Skeletal muscle tissue (tissue), 4 donors: ENCODE results near the gene PDE4B. TPM values are rescaled to one million over a fixed set of nuclear protein-coding genes. Genes with fewer than 3 reads are reported as not detected.

ENCODE experiments used
- H3K27ac ChIP-seq: one replicate; pipeline ENCODE4 v1.7.0; 2013; ENCODE audit warnings: mild to moderate bottlenecking, low read depth, low read length, inconsistent platforms
- H3K27me3 ChIP-seq, 3 donors: one replicate each; pipeline ENCODE4 v1.7.0; 2013; ENCODE audit warnings: low read length in 3 of 3; ENCODE audit not compliant: control insufficient read depth in 3 of 3, insufficient read depth in 3 of 3
- H3K36me3 ChIP-seq, 3 donors: one replicate each; pipeline ENCODE4 v1.7.0; 2013; ENCODE audit warnings: low read length in 3 of 3; ENCODE audit not compliant: control insufficient read depth in 3 of 3, insufficient read depth in 3 of 3
- H3K4me1 ChIP-seq, 3 donors: one replicate each; pipeline ENCODE4 v1.7.0; 2013; ENCODE audit warnings: low read length in 3 of 3, mild to moderate bottlenecking in 3 of 3; ENCODE audit not compliant: control insufficient read depth in 3 of 3, insufficient read depth in 3 of 3
- H3K4me3 ChIP-seq, 3 donors: one replicate each; pipeline ENCODE4 v1.7.0; 2013; ENCODE audit warnings: low read length in 3 of 3
- H3K9ac ChIP-seq, 3 donors: one replicate each; pipeline ENCODE4 v1.7.0; 2013; ENCODE audit warnings: low read length in 3 of 3, mild to moderate bottlenecking in 3 of 3, moderate library complexity in 2 of 3, low read depth in 1 of 3
- H3K9me3 ChIP-seq, 3 donors: one replicate each; pipeline ENCODE4 v1.7.0; 2013; ENCODE audit warnings: low read length in 3 of 3; ENCODE audit not compliant: control insufficient read depth in 3 of 3
- total RNA-seq: library from RNA; depleted of rRNA; stranded (reverse); fragments of >200 nt; gene quantifications from one replicate; pipeline ENCODE4 v1.2.3, GENCODE V29; 2014
- donor health status: Osteomylitis.

Gene PDE4B
- total RNA-seq, 1 donor from 2014 or later, result 26.6 TPM

DNA sequence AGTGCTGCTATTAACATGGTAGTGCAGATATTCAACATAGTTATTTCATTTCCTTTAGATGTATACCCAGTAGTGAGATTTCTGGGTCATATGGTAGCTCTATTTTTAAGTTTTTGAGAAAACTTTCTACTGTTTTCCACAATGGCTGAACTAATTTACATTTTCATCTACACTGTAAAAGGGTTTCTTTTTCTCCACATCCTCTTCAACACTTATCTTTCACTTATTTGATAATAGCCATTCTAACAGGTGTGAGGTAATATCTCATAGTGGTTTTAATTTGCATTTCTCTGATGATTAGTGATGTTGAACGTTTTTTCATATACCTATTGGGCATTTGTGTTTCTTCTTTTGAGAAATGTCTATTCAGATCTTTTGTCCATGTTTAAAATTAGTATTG, 149.8 kb downstream of the PDE4B start:
- H3K4me3 ChIP-seq, result no peak overlapping the region
- H3K9ac ChIP-seq, result no peak overlapping the region
- H3K4me1 ChIP-seq, result no peaks in the 10 kb centered on the region
- no peaks in the 10 kb centered on the region for H3K36me3 ChIP-seq
- no peaks in the 10 kb centered on the region for H3K9me3 ChIP-seq
- H3K27me3 ChIP-seq, result no peaks in the 10 kb centered on the region
- no peak overlapping the region for H3K27ac ChIP-seq

DNA sequence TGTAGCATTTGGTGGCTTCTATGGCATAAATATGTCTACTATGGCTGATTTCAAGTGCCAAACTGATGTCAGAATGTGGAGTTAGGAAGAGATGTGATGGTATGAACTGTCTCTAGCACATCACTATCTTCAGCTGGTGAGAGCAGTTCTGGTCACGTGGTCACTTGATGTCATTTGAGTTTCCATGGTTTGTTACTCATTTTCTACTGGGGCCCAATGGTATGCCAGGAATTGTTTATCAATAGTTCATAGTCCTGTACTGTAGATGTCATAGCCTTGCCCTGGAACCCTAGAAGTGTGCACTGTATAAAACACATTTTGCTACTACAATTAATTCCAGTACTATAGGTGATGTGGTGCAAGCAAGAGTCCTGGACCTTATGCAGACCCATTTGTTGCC, 153.7 kb downstream of the PDE4B start:
- Histone ChIP-seq H3K27me3 (no peaks in the 10 kb centered on the region), H3K9me3 (no peaks in the 10 kb centered on the region), H3K4me1 (peaks cover 0 to 4% (median 0%) of the 10 kb centered on the region in 3 donors), H3K27ac (no peak overlapping the region), H3K36me3 (no peaks in the 10 kb centered on the region), H3K4me3 (no peak overlapping the region), H3K9ac (no peak overlapping the region)

DNA sequence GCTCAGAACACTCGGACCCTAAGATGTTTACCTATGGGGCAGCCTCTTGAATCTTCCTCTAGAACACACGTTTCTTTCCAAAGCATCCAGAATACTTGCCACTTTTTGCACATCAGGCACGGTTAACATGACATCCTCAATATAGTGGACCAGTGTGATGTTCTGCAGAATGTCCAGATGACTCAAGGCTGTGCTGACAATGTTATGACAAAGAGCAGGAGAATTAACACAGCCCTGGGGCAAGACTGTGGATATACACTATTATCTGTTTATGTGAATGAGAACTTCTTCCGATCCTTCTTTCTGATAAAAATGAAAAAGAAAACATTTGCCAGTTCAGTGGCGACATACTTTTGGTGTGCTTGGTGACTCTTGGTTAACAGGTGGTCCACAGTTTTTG, 154.3 kb downstream of the PDE4B start:
- Histone ChIP-seq H3K9me3 (no peaks in the 10 kb centered on the region), H3K4me3 (no peak overlapping the region)

DNA sequence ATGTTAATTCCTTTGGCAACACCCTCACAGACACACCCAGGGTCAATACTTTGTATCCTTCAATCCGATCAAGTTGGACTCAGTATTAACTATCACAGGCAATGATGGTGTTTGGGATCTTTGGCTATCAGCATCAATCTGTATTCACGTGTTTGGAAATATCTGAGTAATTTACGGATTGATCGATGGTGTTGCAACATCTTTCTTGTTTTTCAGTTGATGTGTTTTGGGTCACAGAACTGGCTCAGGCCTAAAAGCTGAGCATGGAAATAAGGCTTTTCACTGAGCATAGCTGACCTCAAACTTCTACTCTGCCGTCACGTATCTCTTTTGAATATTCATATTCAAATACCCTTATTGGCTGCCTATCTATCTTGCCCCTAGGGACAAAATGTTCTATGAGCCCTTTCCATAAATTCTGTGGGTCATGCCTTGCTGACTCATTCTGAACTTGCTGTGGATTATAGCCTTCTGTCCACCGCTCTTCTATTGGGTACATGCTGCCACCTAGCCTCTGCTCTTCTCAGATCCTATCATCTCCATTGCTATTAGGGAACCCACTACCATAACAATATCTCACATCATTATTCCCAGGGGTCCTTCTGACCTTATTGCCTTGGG, 156.0 kb downstream of the PDE4B start:
- H3K4me1 ChIP-seq, result peaks cover 0 to 4% (median 0%) of the 10 kb centered on the region in 3 donors
- no peak overlapping the region for H3K4me3 ChIP-seq
- no peak overlapping the region for H3K9ac ChIP-seq
- no peaks in the 10 kb centered on the region for H3K27me3 ChIP-seq
- H3K9me3 ChIP-seq, result no peaks in the 10 kb centered on the region
- no peak overlapping the region for H3K27ac ChIP-seq
- H3K36me3 ChIP-seq, result no peaks in the 10 kb centered on the region

More for the DNA sequence above, 154.3 kb downstream of the PDE4B start:
- Histone ChIP-seq H3K36me3 (no peaks in the 10 kb centered on the region), H3K27me3 (no peaks in the 10 kb centered on the region), H3K27ac (no peak overlapping the region), H3K4me1 (peaks cover 0 to 4% (median 0%) of the 10 kb centered on the region in 3 donors), H3K9ac (no peak overlapping the region)

- Histone ChIP-seq H3K9me3 (no peaks in the 10 kb centered on the region), H3K4me3 (no peak overlapping the region), H3K27me3 (no peaks in the 10 kb centered on the region), H3K9ac (no peak overlapping the region), H3K27ac (no peak overlapping the region), H3K4me1 (peaks cover 0 to 4% (median 0%) of the 10 kb centered on the region in 3 donors), H3K36me3 (no peaks in the 10 kb centered on the region)
These were observed 156.5 kb downstream of the PDE4B start for GRCh38 chr1:65949230-65949626.

GRCh38 chr1:65949933-65950332, 157.2 kb downstream of the PDE4B start:
- H3K27ac ChIP-seq, result no peak overlapping the region

DNA sequence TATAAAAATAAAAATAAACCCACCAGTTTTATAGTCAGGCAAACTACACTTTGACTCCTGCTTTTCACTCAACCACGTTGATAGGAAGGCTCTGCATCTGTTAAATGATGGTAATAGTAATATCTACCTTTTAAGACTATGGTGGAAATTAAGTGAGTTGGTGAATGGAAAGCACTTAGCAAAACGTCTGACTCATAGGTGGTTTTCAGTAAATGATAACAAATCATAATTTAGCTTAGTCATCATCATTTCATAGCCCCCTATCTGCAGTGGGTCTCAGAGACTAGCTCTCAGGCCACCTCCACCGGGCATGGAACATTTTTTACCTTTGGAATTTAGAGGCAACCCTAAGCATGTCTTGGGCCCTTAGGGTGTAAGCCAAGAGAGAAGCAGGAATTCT, 160.0 kb downstream of the PDE4B start:
- Histone ChIP-seq H3K9me3 (no peaks in the 10 kb centered on the region), H3K27me3 (no peaks in the 10 kb centered on the region), H3K4me3 (no peak overlapping the region), H3K4me1 (peaks cover 0 to 4% (median 0%) of the 10 kb centered on the region in 3 donors), H3K27ac (no peak overlapping the region), H3K9ac (no peak overlapping the region), H3K36me3 (no peaks in the 10 kb centered on the region)

More at GRCh38 chr1:65949933-65950332, 157.2 kb downstream of the PDE4B start:
- Histone ChIP-seq H3K9ac (no peak overlapping the region), H3K4me1 (peaks cover 0 to 4% (median 0%) of the 10 kb centered on the region in 3 donors), H3K4me3 (no peak overlapping the region), H3K27me3 (no peaks in the 10 kb centered on the region), H3K36me3 (no peaks in the 10 kb centered on the region), H3K9me3 (no peaks in the 10 kb centered on the region)

GRCh38 chr1:65953170-65953569, 160.5 kb downstream of the PDE4B start:
- H3K9me3 ChIP-seq, result no peaks in the 10 kb centered on the region

DNA sequence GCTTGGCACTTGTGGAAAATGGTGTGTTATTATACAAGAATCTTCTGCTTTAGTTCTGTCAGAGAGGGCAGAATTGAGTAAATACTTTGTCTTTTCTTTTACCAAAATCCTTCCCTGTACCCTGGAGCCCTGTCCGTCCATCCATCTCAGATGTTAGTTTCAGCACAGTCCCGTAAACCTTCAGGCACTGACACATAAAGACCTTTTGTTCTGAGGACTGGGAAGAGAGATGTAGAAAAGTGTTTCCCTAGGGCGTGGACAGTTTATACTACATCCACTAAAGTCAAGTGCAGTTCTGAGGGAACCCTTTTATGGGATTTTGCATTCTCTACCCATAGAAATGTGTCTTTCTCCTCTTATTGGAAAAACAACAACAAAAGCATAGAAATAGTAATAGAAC, 162.4 kb downstream of the PDE4B start:
- Histone ChIP-seq H3K4me1 (no peaks in the 10 kb centered on the region), H3K4me3 (no peak overlapping the region), H3K9me3 (no peaks in the 10 kb centered on the region), H3K9ac (no peak overlapping the region), H3K27me3 (no peaks in the 10 kb centered on the region), H3K36me3 (no peaks in the 10 kb centered on the region), H3K27ac (no peak overlapping the region)

More at GRCh38 chr1:65953170-65953569, 160.5 kb downstream of the PDE4B start:
- H3K4me1 ChIP-seq, result peaks cover 0 to 4% (median 0%) of the 10 kb centered on the region in 3 donors
- no peaks in the 10 kb centered on the region for H3K27me3 ChIP-seq
- H3K4me3 ChIP-seq, result no peak overlapping the region
- no peak overlapping the region for H3K9ac ChIP-seq
- no peaks in the 10 kb centered on the region for H3K36me3 ChIP-seq
- H3K27ac ChIP-seq, result no peak overlapping the region

- no peak overlapping the region for H3K27ac ChIP-seq
- no peaks in the 10 kb centered on the region for H3K36me3 ChIP-seq
- H3K4me1 ChIP-seq, result no peaks in the 10 kb centered on the region
- no peaks in the 10 kb centered on the region for H3K27me3 ChIP-seq
- H3K4me3 ChIP-seq, result no peak overlapping the region
- no peaks in the 10 kb centered on the region for H3K9me3 ChIP-seq
- H3K9ac ChIP-seq, result no peak overlapping the region
These were observed 162.8 kb downstream of the PDE4B start for GRCh38 chr1:65955503-65955902.
